Endodermal cell (in vitro differentiated cells): Measurements from ENCODE around the gene NUP153. TPM values are rescaled to one million over a fixed set of nuclear protein-coding genes. Genes with fewer than 3 reads are reported as not detected.

ENCODE experiments used
- DNase-seq: peaks from one replicate; pipeline ENCODE4 v3.0.0-alpha.2; 2017
- H3K27ac ChIP-seq: 2 replicates; pipeline ENCODE4 v1.5.1; 2013; ENCODE audit warnings: mild to moderate bottlenecking, low read depth, low read length, moderate library complexity
- H3K27me3 ChIP-seq: 2 replicates; pipeline ENCODE4 v1.6.1; 2013; ENCODE audit warnings: mild to moderate bottlenecking, low read length, moderate library complexity; ENCODE audit not compliant: insufficient read depth, control insufficient read depth, poor library complexity, severe bottlenecking
- H3K36me3 ChIP-seq: 2 replicates; pipeline ENCODE4 v1.7.0; 2013; ENCODE audit warnings: mild to moderate bottlenecking, low read length, moderate library complexity; ENCODE audit not compliant: control insufficient read depth, insufficient read depth
- H3K4me1 ChIP-seq: one replicate; pipeline ENCODE4 v1.7.0; 2013; ENCODE audit warnings: low read length; ENCODE audit not compliant: control insufficient read depth, insufficient read depth
- H3K4me3 ChIP-seq: 2 replicates; pipeline ENCODE4 v1.5.1; 2013; ENCODE audit warnings: mild to moderate bottlenecking, low read length, moderate library complexity
- H3K9ac ChIP-seq: 2 replicates; pipeline ENCODE4 v1.6.1; 2013; ENCODE audit warnings: mild to moderate bottlenecking, low read length, moderate library complexity; ENCODE audit not compliant: poor library complexity, severe bottlenecking; ENCODE audit errors: extremely low read depth
- H3K9me3 ChIP-seq: 2 replicates; pipeline ENCODE4 v1.6.1; 2013; ENCODE audit warnings: mild to moderate bottlenecking, low read length, moderate library complexity; ENCODE audit not compliant: control insufficient read depth
- H3K27ac Mint-ChIP-seq: 2 replicates; pipeline ENCODE4 v1.8.0; 2020; ENCODE audit warnings: mixed read lengths
- H3K27me3 Mint-ChIP-seq: 2 replicates; pipeline ENCODE4 v1.8.0; 2021; ENCODE audit warnings: mild to moderate bottlenecking, mixed read lengths; ENCODE audit not compliant: insufficient read depth
- H3K36me3 Mint-ChIP-seq: 2 replicates; pipeline ENCODE4 v1.8.0; 2020; ENCODE audit warnings: low read depth, mixed read lengths
- H3K4me1 Mint-ChIP-seq: 2 replicates; pipeline ENCODE4 v1.8.0; 2020; ENCODE audit warnings: mixed read lengths
- H3K4me3 Mint-ChIP-seq: 2 replicates; pipeline ENCODE4 v1.8.0; 2020; ENCODE audit warnings: mild to moderate bottlenecking, moderate library complexity, mixed read lengths
- H3K9me3 Mint-ChIP-seq: 2 replicates; pipeline ENCODE4 v1.8.0; 2020; ENCODE audit warnings: mild to moderate bottlenecking, mixed read lengths
- CTCF ChIP-seq: fragments of 200-600 bp; sonication (generic); conservative IDR thresholded peaks from 2 replicates; pipeline ENCODE4 v1.5.0; 2021; ENCODE audit warnings: antibody characterized with exemption, mild to moderate bottlenecking
- WGBS, 2 experiments: methylation state at CpG; one replicate each; pipeline versions ENCODE4 v1.1.5 to v1.1.7; 2013; ENCODE audit warnings: missing lambda C conversion rate in 2 of 2, mixed read lengths in 1 of 2; ENCODE audit not compliant: insufficient coverage in 1 of 2, insufficient read length in 1 of 2; 5-methylcytosine and 5-hydroxymethylcytosine counted together
- total RNA-seq, 2 donors: library from RNA; stranded (reverse); fragmentation: NEBNext Ultra II Directional in 1 of 2; extraction: Animal tissue kit (Norgen Biotek cat#: 25700) in 1 of 2; gene quantifications; 2 replicates in 1 of 2; 3 replicates in 1 of 2; pipeline ENCODE4 v1.2.1, GENCODE V29; 2021

The NUP153 gene
- total RNA-seq, 2 donors from 2014 or later: 58.9 to 69.6 TPM

DNA sequence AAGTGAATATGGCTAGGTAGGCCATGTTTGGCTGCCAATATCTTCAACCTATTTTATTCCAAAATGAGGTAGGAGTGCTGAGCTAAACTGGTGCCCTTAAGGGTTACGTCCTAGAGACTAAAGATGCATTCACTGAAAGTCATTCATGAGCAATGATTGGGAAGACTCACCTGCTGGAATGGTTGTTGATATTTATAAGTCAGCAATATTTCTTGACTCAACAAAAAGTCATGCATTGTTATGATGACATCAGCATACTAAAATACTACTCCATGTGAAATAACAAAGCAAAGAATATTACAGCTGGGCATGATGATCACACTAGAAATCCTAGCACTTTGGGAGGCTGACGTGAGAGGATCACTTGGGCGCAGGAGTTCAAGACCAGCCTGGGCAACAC is 17.6 kb upstream of the NUP153 start:
- no peaks in the 10 kb centered on the region for H3K27me3 ChIP-seq

GRCh38 chr6:17721671-17722070 is 14.9 kb upstream of the NUP153 start:
- H3K27ac ChIP-seq: no peak overlapping the region
- Mint-ChIP-seq H3K36me3 (no peaks in the 10 kb centered on the region), H3K9me3 (no peaks in the 10 kb centered on the region), H3K27me3 (no peaks in the 10 kb centered on the region), H3K4me3 (no peak overlapping the region), H3K4me1 (peaks cover 9% of the 10 kb centered on the region), H3K27ac (no peak overlapping the region)
- no peak overlapping the region for H3K4me3 ChIP-seq
- no peaks in the 10 kb centered on the region for H3K36me3 ChIP-seq
- 46 to 81% methylated on average over 2 to 3 of the region's 3 CpGs for WGBS, 2 experiments
- no peaks in the 10 kb centered on the region for H3K4me1 ChIP-seq
- TF ChIP-seq CTCF: no peak
- H3K27me3 ChIP-seq: no peaks in the 10 kb centered on the region
- H3K9ac ChIP-seq: no peak overlapping the region
- no peaks in the 10 kb centered on the region for H3K9me3 ChIP-seq
- peak; percentile 38 for DNase-seq

More for the DNA sequence above, 17.6 kb upstream of the NUP153 start:
- no peak for TF ChIP-seq CTCF
- no peaks in the 10 kb centered on the region for H3K27me3 Mint-ChIP-seq
- peaks cover 9% of the 10 kb centered on the region for H3K4me1 Mint-ChIP-seq
- Histone ChIP-seq H3K9ac (no peak overlapping the region), H3K4me1 (no peaks in the 10 kb centered on the region), H3K27ac (no peak overlapping the region), H3K4me3 (no peak overlapping the region), H3K9me3 (no peaks in the 10 kb centered on the region), H3K36me3 (no peaks in the 10 kb centered on the region)
- peak; percentile 0 for DNase-seq
- H3K27ac Mint-ChIP-seq: no peak overlapping the region
- no peaks in the 10 kb centered on the region for H3K36me3 Mint-ChIP-seq
- WGBS, 2 experiments: 97% methylated on average over 3 of the region's 3 CpGs; no CpG with 5 or more reads in 1 of the 2 experiments
- H3K4me3 Mint-ChIP-seq: no peak overlapping the region
- peaks cover 4% of the 10 kb centered on the region for H3K9me3 Mint-ChIP-seq

DNA sequence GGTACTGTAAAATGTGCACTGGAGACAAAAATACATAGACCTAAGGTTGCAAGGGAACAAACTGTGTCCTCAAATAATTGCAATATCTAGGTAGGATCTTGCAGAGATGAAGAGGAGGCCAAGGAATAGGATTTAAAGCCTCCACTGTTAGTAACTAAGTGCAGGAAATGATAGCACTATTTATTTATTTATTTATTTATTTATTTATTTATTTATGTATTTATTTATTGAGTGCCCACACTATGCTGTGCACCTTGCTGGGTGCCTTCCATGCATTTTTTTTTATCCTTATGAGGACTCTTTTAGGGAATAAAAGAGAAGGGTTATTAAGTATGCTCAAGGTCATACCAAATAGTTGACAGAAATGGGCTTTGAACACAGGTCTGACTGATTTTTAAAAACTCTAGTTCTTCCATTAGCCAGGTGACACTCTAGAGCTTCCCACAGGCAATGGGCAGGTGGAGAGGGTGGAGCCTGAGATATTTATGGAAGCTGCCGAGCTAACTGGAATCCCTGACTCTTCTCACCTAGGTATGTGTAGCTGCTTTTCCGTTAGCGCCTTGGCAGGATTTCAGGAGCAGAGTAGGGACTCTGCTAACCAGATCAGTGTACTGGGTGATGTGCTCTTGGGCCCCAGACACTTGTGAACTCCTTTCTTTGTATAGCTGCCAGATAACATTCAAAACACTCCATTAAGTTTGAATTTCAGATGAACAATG is 12.8 kb upstream of the NUP153 start:
- H3K36me3 ChIP-seq: no peaks in the 10 kb centered on the region
- no peaks in the 10 kb centered on the region for H3K27me3 ChIP-seq
- DNase-seq: peak; percentile 45
- no peaks in the 10 kb centered on the region for H3K4me1 ChIP-seq
- Mint-ChIP-seq H3K27ac (no peak overlapping the region), H3K9me3 (no peaks in the 10 kb centered on the region), H3K36me3 (no peaks in the 10 kb centered on the region), H3K4me1 (peaks cover 9% of the 10 kb centered on the region), H3K4me3 (no peak overlapping the region), H3K27me3 (no peaks in the 10 kb centered on the region)
- no peak overlapping the region for H3K4me3 ChIP-seq
- no peak overlapping the region for H3K9ac ChIP-seq
- WGBS, 2 experiments: 78% methylated on average over 3 of the region's 3 CpGs; no CpG with 5 or more reads in 1 of the 2 experiments
- H3K9me3 ChIP-seq: no peaks in the 10 kb centered on the region
- H3K27ac ChIP-seq: no peak overlapping the region
- no peak for TF ChIP-seq CTCF
